ENCODE measurements around the gene EPB41. TPM values are rescaled to one million over a fixed set of nuclear protein-coding genes. Genes with fewer than 3 reads are reported as not detected.

The EPB41 gene
- total RNA-seq, 1 donor from 2014 or later: 9.7 TPM

GRCh38 chr1:28984311-28984684 lies 69.9 kb downstream of the EPB41 start:
- Mint-ChIP-seq H3K4me1 (ENCODE audit: unreplicated experiment) (peaks cover 8% of the 10 kb centered on the region), H3K27me3 (ENCODE audit: unreplicated experiment) (no peaks in the 10 kb centered on the region), H3K36me3 (ENCODE audit: unreplicated experiment) (peaks cover 1% of the 10 kb centered on the region), H3K4me3 (ENCODE audit: unreplicated experiment) (no peak overlapping the region), H3K27ac (ENCODE audit: unreplicated experiment) (no peak overlapping the region), H3K9me3 (ENCODE audit: unreplicated experiment) (no peaks in the 10 kb centered on the region)
- no peak for TF ChIP-seq CTCF (IDR thresholded peaks at IDR 0.05)
- DNase-seq (ENCODE audit: extremely low spot score, unreplicated experiment): no peak

GRCh38 chr1:28985427-28985826 lies 71.1 kb downstream of the EPB41 start:
- H3K4me1 Mint-ChIP-seq (ENCODE audit: unreplicated experiment): peaks cover 8% of the 10 kb centered on the region
- no peak for DNase-seq (ENCODE audit: extremely low spot score, unreplicated experiment)
- H3K4me3 Mint-ChIP-seq (ENCODE audit: unreplicated experiment): no peak overlapping the region
- TF ChIP-seq CTCF (IDR thresholded peaks at IDR 0.05): no peak
- no peak overlapping the region for H3K27ac Mint-ChIP-seq (ENCODE audit: unreplicated experiment)
- no peaks in the 10 kb centered on the region for H3K9me3 Mint-ChIP-seq (ENCODE audit: unreplicated experiment)
- H3K27me3 Mint-ChIP-seq (ENCODE audit: unreplicated experiment): no peaks in the 10 kb centered on the region
- H3K36me3 Mint-ChIP-seq (ENCODE audit: unreplicated experiment): peaks cover 2% of the 10 kb centered on the region

- Mint-ChIP-seq H3K36me3 (ENCODE audit: unreplicated experiment) (peaks cover 2% of the 10 kb centered on the region), H3K4me1 (ENCODE audit: unreplicated experiment) (peaks cover 8% of the 10 kb centered on the region), H3K4me3 (ENCODE audit: unreplicated experiment) (no peak overlapping the region), H3K27me3 (ENCODE audit: unreplicated experiment) (no peaks in the 10 kb centered on the region), H3K9me3 (ENCODE audit: unreplicated experiment) (no peaks in the 10 kb centered on the region), H3K27ac (ENCODE audit: unreplicated experiment) (no peak overlapping the region)
- no peak for TF ChIP-seq CTCF (IDR thresholded peaks at IDR 0.05)
- no peak for DNase-seq (ENCODE audit: extremely low spot score, unreplicated experiment)
Measured at GRCh38 chr1:28986306-28986910, 72.0 kb downstream of the EPB41 start.

- Mint-ChIP-seq H3K4me3 (ENCODE audit: unreplicated experiment) (no peak overlapping the region), H3K9me3 (ENCODE audit: unreplicated experiment) (no peaks in the 10 kb centered on the region), H3K27ac (ENCODE audit: unreplicated experiment) (no peak overlapping the region), H3K27me3 (ENCODE audit: unreplicated experiment) (no peaks in the 10 kb centered on the region), H3K36me3 (ENCODE audit: unreplicated experiment) (no peaks in the 10 kb centered on the region), H3K4me1 (ENCODE audit: unreplicated experiment) (no peaks in the 10 kb centered on the region)
- no peak for TF ChIP-seq CTCF (IDR thresholded peaks at IDR 0.05)
- DNase-seq (ENCODE audit: extremely low spot score, unreplicated experiment): no peak
Measured at GRCh38 chr1:29002792-29003191, 88.4 kb downstream of the EPB41 start.

GRCh38 chr1:29004288-29004687 lies 89.9 kb downstream of the EPB41 start:
- Mint-ChIP-seq H3K4me1 (ENCODE audit: unreplicated experiment) (no peaks in the 10 kb centered on the region), H3K36me3 (ENCODE audit: unreplicated experiment) (no peaks in the 10 kb centered on the region), H3K27ac (ENCODE audit: unreplicated experiment) (no peak overlapping the region), H3K4me3 (ENCODE audit: unreplicated experiment) (no peak overlapping the region), H3K27me3 (ENCODE audit: unreplicated experiment) (no peaks in the 10 kb centered on the region), H3K9me3 (ENCODE audit: unreplicated experiment) (no peaks in the 10 kb centered on the region)
- TF ChIP-seq CTCF (IDR thresholded peaks at IDR 0.05): no peak
- DNase-seq (ENCODE audit: extremely low spot score, unreplicated experiment): no peak

All from osteocyte (in vitro differentiated cells).